IPS DF 4.7 (cell line): ENCODE data around the gene NFATC3.

ENCODE experiments used
- DNase-seq: peaks from one replicate; pipeline ENCODE4 v3.0.0-alpha.2; 2013; ENCODE audit warnings: low spot score; ENCODE audit errors: extremely low read depth

NFATC3 gene

DNA sequence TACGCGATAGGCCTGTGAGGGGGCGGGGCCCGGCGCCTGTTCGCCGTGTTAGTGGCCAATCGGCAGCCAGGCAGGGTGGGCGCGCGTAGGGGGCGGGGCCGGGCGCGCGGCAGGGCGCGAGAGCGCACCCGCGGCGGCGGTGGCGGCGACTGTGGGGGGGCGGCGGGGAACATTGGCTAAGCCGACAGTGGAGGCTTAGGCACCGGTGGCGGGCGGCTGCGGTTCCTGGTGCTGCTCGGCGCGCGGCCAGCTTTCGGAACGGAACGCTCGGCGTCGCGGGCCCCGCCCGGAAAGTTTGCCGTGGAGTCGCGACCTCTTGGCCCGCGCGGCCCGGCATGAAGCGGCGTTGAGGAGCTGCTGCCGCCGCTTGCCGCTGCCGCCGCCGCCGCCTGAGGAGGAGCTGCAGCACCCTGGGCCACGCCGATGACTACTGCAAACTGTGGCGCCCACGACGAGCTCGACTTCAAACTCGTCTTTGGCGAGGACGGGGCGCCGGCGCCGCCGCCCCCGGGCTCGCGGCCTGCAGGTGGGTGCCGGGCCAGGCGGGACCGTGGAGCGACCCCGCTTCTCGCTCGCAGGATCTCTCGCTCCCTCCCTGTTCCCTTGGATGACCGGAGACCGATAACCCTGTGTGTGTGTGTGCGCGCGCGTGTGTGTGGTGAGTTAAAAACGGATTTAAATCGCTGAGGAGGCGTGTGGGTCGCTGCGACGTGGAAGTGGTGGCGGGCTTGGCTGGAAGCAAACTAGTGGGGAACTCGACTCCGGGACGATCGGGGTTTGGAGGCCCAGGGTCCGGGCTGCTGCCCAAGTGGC lies at the start of gene NFATC3:
Gene NFATC3, plus strand, starts transcription at position 112 of the 813 bp plus-strand sequence. Its CDS starts 312 bp downstream, at position 424.
- peak; percentile 58 for DNase-seq

DNA sequence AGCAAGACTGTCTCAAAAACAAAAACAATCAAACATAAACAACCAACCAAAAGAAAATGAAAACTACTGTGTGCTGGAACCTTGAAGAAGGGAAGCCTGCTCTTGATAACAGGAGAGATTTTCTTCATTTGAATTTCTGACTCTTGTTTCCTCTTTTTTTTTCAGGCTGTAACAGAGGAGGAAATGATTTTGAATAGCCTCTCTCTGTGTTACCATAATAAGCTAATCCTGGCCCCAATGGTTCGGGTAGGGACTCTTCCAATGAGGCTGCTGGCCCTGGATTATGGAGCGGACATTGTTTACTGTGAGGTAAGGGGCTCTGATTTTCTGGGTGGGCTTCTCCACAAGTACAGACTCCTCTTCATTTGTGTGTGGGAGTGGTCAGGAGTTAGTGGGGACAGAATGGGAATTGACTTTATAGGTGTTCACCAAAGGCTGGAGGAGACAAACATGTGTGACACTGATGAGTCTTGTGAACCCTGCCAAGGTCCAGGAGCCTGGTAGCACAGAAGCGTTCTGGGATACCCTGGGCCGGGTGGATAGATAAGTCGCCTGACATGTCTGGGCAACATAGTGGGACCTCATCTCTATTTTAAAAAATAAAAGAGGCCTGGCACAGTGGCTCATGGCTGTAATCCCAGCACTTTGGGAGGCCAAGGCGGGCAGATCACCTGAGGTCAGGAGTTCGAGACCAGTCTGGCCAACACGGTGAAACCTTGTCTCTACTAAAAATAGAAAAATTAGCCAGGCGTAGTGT lies 47.2 kb upstream of the NFATC3 start:
- no peak for DNase-seq

DNA sequence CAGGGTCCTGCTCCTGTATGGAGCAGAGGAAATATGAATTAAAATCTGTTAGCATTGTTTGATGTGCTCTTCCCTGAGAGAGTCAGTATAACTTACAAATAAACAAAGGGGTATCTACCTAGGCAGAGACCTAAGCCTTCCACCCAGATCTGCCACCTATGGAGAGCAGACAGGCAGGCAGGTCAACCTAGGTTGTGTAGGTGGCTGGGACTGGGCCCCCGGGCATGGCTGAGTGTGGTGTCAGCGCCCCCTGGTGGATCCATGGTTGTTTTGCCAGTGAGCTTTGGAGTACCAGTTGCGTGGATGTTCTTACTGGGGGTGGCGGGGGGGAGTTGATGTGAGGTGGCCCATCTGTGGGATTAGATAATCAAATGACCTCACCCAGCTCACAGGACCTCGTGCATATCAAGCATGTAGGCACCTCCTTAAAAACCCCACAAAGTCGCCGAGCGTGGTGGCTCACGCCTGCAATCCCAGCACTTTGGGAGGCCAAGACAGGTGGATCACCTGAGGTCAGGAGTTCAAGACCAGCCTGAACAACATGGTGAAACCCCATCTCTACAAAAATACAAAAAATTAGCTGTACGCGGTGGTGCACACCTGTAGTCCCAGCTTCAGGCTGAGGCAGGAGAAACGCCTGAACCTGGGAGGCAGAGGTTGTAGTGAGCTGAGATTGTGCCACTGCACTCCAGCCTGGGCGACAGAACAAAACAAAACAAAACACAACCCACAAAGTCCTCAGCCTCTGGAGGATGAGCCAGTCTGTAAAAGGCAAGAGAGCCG lies 44.5 kb upstream of the NFATC3 start:
- peak; percentile 51 for DNase-seq

DNA sequence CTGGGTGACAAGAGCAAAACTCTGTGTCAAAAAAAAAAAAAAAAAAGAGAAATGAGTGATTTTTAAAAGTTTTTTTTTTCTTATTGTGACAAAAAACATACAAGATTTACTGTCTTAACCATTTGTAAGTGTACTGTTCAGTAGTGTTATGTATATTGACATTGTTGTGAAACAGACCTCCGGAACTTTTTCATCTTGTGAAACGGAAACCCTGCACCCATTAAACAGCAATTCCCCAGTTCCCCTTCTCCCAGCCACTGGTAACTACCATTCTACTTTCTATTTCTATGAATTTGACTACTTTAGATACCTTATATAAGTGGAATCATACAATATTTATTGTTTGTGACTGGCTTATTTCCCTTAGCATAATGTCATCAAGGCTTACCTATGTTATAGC lies 43.4 kb upstream of the NFATC3 start:
- no peak for DNase-seq

DNA sequence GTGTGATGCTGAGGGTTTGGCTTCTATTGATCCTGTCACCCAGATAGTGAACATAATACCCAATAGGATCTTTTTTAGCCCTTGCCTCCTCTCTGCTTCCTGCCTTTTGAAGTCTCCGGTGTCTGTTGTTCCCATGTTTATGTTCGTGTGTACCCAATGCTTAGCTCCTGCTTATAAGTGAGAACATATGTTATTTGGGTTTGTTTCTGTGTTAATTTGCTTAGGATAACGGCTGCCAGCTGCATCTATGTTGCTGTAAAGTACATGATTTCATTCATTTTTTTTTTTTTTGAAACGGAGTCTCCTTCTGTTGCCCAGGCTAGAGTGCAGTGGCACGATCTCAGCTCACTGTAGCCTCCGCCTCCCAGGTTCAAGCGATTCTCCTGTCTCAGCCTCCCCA lies 39.1 kb upstream of the NFATC3 start:
- no peak for DNase-seq

DNA sequence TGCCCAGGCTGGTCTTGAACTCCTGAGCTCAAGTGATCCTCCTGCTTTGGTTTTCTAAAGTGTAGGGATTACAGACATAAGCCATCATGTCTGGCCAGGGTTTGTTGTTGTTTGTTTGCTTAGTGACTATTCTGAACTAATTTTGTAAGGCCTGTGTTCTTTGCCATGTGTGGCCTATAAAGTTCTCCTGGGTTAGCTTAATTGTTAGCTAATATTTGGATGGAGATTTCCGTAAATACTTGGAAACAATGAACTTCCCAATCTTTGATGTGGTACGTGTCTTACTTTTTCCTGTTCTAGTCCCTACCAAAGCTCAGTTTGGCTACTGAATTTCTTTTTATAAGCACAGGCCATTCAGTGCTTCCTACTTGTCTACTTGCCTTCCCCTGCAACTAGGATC lies 37.2 kb upstream of the NFATC3 start:
- DNase-seq: no peak

DNA sequence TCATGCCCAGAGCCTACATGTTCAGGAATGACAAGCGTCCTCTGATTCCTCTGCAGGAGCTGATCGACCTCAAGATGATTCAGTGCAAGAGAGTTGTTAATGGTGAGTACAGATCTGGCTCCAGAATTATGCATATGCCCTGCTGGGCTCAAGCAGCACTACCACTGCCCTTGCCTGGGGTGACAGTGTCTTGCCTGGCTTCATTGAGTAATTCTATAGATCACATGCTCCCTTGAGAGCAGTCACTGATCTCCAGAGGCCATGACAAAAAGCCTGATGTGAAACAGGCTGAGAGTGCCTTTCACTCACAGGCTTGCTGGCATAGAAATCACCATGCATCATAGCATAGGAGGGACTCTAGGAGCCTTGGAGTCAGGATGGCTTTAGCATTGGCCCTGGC lies 35.7 kb upstream of the NFATC3 start:
- no peak for DNase-seq

DNA sequence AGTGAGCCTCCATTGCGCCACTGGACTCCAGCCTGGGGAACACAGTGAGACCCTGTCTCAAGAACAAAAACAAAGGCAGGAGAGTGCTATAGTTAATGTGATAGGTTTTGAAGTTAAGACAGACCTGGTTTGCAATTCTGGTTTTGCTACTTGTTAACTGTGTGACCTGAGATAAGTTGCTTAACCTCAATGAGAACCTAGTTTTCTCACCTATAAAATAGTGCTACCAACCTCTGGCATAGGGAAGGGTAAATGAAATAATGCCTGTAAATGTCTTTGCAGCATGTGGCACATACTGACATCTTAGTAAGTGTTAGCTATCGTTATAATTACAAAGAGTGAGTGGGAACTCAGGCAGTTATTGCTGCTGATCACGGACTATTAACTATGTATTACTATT lies 29.8 kb upstream of the NFATC3 start:
- DNase-seq: no peak

DNA sequence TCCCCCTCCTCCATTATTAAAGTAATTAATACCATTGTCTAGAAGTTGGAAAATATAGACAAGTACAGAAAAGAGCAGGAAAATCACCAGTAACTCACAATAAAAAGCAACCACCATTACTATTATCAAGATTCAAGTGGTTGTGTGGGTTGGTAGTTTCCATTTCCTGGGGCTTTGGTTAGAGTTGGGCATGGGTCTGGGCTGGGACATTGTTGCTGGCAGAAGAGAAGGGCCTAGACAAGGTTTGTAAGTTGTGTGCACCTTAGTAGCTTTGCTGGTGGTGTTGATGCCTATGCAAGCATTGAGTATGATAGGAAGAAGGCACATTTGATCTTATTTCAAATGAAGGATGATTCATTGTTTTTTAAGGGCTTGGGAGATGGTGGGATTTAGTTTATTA lies 25.4 kb upstream of the NFATC3 start:
- DNase-seq: no peak

DNA sequence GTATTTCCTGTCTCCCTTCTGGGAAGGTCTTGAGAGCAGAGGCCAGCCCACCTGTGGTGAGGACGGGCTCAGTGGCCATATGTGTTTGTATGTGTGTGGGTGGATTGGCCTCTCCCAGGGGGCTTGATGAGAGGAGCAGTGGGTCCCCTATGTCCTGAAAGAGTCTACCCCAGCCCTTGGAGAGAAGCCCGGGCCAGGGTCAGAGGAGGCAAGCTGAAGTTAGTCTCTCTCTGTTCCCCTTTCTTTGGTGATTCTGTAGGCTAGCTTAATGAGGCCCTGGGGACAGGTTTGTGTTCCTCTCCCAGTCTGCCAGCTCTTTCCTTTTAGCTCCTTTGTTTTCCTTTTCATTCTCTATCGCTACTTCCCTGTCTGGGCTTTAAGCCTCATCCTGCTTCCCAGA lies 23.8 kb upstream of the NFATC3 start:
- DNase-seq: no peak

DNA sequence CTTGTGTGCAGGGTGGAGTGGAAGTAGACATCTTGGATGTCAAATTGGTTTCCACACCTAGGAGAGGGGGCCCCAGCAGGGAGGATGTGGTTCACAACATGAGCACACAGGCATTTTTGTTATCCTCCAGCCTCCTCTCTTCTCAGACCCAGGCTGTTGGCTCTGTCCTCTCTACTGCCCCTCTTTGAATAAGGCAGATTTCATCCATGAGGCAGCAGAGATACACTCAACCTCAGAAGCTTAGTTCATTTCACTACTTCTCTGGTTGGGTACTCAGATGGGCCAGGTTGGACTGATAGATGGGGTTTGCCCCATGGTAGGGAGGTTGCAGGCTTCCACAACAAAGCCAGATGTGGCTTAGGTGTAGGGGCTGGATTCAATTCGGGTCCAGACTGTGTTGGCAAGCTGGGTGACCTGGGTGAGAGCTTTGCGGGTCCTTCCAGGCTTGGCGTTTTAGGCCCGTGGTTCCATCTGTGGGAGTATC lies 22.2 kb upstream of the NFATC3 start:
- DNase-seq: no peak

DNA sequence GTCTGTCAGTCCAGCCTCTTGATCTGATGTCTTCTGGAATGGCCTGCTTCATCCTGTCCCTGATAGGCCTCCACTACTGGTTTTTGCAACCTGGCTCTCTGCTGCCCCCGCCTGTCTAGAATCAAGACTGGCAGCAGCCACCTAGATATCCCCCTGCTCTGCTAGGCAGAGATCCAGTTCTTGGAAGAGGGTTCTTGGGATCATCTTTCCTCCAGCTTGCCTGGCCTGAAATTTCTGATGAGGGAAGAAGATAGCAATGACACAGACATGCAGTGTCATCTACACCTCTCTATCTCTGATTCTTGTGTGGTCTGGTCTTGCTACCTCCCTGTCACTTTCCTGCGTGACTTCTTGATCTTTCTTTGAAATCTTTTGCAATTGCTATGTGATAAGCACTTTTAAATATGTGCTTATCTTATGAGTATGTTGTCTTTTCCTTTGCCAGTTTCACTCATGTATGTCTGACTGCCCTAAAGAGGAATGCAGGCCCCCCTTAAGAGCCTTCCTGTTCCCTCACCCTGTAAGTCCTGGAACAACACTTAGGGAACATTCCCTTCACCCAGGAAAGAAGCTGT lies 20.3 kb upstream of the NFATC3 start:
- DNase-seq: no peak

DNA sequence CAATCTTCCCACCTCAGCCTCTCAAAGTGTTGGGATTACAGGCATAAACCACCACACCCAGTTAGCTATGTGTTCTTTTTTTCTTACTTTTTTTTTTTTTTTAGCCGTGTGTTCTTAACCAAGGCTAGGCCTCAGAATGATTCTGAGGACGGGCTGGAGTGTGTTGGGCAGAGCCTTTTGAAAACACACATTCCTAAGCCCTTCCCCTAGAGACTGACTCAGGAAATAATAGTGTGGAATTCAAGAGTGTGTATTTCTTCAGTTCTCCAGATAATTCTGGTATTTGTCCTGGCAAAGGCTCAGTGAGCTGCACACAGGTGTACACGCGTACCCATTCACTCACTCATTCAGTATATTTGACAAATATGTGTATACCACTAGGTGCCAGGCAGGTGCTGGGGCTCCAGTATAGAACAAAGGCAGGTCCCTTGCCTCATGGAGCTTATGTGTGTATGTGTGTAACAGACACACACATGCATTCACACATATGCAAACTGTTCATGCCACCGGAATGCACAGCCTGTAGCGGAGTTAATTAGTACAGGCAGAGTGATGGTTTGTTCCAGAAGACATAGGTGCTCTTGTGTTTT lies 19.4 kb upstream of the NFATC3 start:
- DNase-seq: no peak

DNA sequence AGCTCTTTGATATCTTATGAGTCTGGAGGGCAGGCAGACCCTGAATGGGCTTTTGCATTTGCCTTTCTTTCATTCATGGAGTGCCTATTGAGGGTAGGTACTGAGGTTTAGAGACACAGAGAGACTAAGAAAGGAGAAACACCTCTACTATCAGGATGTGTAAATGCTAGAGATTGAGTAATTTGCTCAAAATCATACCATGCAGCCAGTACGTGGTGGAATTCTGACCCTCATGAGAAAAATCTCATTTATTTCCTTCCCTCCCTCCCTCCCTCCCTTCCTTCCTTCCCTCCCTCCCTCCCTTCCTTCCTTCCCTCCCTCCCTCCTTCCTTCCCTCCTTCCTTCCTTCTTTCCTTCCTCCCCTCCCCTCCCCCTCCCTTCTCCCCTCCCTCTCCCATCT lies 18.4 kb upstream of the NFATC3 start:
- DNase-seq: no peak

DNA sequence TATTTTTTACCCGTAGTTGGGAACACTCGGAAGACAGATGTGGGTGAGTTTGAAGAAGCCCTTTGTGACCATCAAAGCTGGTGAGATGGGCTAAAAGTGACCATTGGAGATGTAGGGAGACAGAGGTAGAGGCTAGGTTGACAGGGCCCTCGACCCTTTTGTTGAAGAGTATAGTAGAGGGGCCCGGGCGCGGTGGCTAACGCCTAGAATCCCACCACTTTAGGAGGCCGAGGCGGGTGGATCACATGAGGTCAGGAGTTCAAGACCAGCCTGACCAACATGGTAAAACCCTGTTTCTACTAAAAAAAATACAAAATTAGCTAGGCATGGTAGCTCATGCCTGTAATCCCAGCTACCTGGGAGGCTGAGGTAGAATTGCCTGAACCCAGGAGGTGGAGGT lies 16.2 kb upstream of the NFATC3 start:
- no peak for DNase-seq

DNA sequence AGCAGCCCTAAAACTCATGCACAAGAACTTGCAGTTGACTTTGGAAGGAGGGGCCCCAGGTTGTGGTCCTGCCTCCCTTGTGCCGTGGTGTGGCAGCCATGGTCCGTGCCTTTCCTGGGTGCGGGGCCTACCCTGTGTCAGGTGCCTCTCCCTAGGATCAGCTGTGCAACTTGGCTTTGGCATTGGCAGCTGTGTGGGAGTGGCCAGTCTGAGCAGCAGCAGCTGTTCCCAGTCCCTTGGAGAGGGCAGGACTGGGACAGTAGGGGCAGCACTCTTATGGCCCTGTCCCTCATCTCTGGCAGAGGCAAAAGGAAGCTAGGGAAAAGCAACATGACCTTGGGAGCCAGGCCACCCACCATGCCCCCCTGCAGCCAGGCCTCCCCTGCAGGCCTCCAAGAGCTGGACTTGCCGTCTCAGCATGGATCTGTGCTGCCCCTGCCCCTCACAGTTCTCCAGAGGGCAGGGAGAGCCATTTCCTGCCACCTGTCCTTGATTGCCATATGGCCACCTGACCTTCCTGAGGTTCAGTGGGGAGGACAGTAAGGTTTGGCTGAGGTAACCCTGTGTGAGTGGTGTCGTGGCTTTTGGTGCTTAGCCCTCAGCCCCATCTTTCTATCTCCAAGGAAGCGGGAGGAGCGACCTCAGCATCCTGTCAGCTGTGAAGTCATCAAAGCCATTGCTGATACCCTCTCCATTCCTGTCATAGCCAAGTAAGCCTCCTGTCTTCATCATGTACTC lies 15.5 kb upstream of the NFATC3 start:
- DNase-seq: no peak

DNA sequence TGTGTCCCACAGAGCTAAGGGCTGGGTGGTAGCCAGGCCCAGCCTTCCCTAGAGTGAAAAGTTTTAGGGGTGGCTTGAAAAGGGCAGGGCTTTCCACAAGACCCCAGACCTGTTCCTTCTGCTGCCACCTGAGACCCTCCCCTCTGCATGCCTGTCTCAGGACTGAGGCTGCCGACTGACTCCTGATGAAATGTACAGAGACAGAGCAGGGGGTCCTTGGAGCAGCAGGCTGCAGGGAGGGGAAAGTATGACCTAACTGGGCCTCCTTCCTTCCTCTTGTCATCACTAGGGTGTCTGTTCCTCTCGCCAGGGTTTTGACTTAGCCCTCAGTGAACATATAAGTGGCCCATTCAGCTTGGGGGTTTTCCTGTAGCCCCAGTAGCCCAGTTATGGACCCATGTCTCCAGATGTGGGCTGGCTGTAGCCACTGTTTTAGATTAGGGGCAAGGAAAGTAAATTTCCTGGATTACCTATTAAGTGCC lies 14.9 kb upstream of the NFATC3 start:
- no peak for DNase-seq

DNA sequence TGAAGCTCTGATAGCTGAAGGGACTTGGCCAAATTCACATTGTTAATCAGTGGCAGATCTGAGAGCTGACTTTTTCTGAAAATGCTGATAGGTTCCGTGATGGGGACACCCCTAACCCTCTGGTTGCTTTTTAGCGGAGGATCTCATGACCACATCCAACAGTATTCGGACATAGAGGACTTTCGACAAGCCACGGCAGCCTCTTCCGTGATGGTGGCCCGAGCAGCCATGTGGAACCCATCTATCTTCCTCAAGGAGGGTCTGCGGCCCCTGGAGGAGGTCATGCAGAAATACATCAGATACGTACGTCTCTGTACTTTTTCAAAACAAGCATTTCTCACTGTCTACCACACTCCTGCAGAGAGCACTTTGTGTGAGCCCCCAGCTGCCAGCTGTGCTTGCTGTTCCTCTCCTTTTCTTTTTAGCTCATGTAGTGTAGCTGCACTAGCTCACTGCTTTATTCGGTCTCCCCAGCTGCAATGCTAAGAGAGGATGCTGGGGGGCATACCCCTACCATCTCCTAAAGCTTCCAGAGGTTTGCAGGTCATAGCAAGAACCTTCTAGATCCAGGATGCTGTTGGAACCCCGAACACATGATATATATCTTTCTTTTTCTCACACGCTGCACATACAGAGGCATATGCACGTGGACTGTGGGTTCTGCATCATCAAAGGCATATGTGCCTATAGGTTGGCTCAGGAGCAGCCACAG lies 14.2 kb upstream of the NFATC3 start:
- DNase-seq: no peak

DNA sequence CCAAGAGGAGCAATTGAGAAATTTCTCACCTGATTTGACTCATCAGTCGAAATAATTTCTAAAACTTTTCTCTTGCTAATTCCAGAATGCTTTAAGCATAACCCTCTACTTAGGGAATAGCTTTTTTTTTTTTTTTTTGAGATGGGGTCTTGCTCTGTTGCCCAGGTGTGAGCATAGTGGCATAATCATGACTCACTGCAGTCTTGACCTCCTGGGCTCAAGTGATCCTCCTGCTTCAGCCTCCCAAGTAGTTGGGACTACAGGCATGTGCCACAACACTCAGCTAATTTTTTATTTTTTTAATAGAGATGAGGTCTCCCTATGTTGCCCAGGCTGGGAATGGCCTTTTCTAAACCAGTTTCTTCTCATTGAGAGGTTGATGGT lies 13.7 kb upstream of the NFATC3 start:
- no peak for DNase-seq
